Astrocyte (in vitro differentiated cells and primary cell): ENCODE results near the gene GPR75. TPM values are rescaled to one million over a fixed set of nuclear protein-coding genes. Genes with fewer than 3 reads are reported as not detected.

Experiments used
- DNase-seq: peaks from one replicate; pipeline ENCODE4 v3.0.0-alpha.2; 2010; ENCODE audit warnings: low read depth
- FAIRE-seq: peaks from 2 replicates; lab custom pipeline; 2011; peaks lifted over from hg19 to GRCh38; lab: Jason Lieb, UNC
- H2AFZ ChIP-seq: 2 replicates; pipeline ENCODE4 v1.6.0; 2012; ENCODE audit warnings: low read depth, low read length, inconsistent platforms
- H3K27ac ChIP-seq: 2 replicates; pipeline ENCODE4 v1.5.1; 2011; ENCODE audit warnings: low read depth, low read length, inconsistent platforms
- H3K27me3 ChIP-seq: 2 replicates; pipeline ENCODE4 v1.6.0; 2011; ENCODE audit warnings: low read length, inconsistent platforms; ENCODE audit not compliant: insufficient read depth
- H3K36me3 ChIP-seq: 2 replicates; pipeline ENCODE4 v1.5.1; 2011; ENCODE audit warnings: low read length, inconsistent platforms; ENCODE audit not compliant: insufficient read depth
- H3K4me1 ChIP-seq: 2 replicates; pipeline ENCODE4 v1.5.1; 2011; ENCODE audit warnings: low read length, inconsistent platforms; ENCODE audit not compliant: insufficient read depth
- H3K4me2 ChIP-seq: 2 replicates; pipeline ENCODE4 v1.6.0; 2012; ENCODE audit warnings: low read length, inconsistent platforms
- H3K4me3 ChIP-seq: 2 replicates; pipeline ENCODE4 v1.5.1; 2011; ENCODE audit warnings: low read depth, mild to moderate bottlenecking, low read length, inconsistent platforms; ENCODE audit not compliant: insufficient read depth
- H3K79me2 ChIP-seq: 2 replicates; pipeline ENCODE4 v1.6.0; 2012; ENCODE audit warnings: mild to moderate bottlenecking, low read length, inconsistent platforms; ENCODE audit not compliant: insufficient read depth
- H3K9ac ChIP-seq: 2 replicates; pipeline ENCODE4 v1.6.0; 2012; ENCODE audit warnings: mild to moderate bottlenecking, low read length, inconsistent platforms
- H3K9me3 ChIP-seq: 2 replicates; pipeline ENCODE4 v1.5.1; 2012; ENCODE audit warnings: low read depth, mild to moderate bottlenecking, low read length, inconsistent platforms; ENCODE audit not compliant: insufficient read depth
- H4K20me1 ChIP-seq: 2 replicates; pipeline ENCODE4 v1.6.0; 2012; ENCODE audit warnings: low read length, inconsistent platforms; ENCODE audit not compliant: insufficient read depth
- H3K27ac Mint-ChIP-seq: one replicate; pipeline ENCODE4 v1.8.0; 2021; ENCODE audit warnings: mild to moderate bottlenecking, mixed read lengths; ENCODE audit not compliant: unreplicated experiment
- H3K27me3 Mint-ChIP-seq: one replicate; pipeline ENCODE4 v1.8.0; 2021; ENCODE audit warnings: low read depth, mixed read lengths; ENCODE audit not compliant: unreplicated experiment
- H3K36me3 Mint-ChIP-seq: one replicate; pipeline ENCODE4 v1.8.0; 2021; ENCODE audit warnings: low read depth, mixed read lengths; ENCODE audit not compliant: unreplicated experiment
- H3K4me1 Mint-ChIP-seq: one replicate; pipeline ENCODE4 v1.8.0; 2021; ENCODE audit warnings: low read depth, mixed read lengths; ENCODE audit not compliant: unreplicated experiment
- H3K4me3 Mint-ChIP-seq: one replicate; pipeline ENCODE4 v1.8.0; 2021; ENCODE audit warnings: mild to moderate bottlenecking, moderate library complexity, mixed read lengths; ENCODE audit not compliant: unreplicated experiment
- H3K9me3 Mint-ChIP-seq: one replicate; pipeline ENCODE4 v1.8.0; 2021; ENCODE audit warnings: mild to moderate bottlenecking, mixed read lengths; ENCODE audit not compliant: unreplicated experiment
- EZH2 ChIP-seq: IDR thresholded peaks from 2 replicates; pipeline ENCODE4 v1.6.1; 2012; ENCODE audit warnings: mild to moderate bottlenecking, low read length, inconsistent platforms; ENCODE audit not compliant: insufficient read depth
- total RNA-seq: library from RNA; stranded (reverse); gene quantifications from 2 replicates; pipeline ENCODE4 v1.2.1, GENCODE V29; 2021
- TF ChIP-seq, protein P1 (sequence below): IDR thresholded peaks from 2 replicates; pipeline ENCODE4 v1.5.1; 2011; ENCODE audit warnings: low read depth, mild to moderate bottlenecking, inconsistent platforms, low read length, moderate library complexity; ENCODE audit not compliant: insufficient read depth

Gene GPR75
- total RNA-seq, 1 donor from 2014 or later, result 5.0 TPM

DNA sequence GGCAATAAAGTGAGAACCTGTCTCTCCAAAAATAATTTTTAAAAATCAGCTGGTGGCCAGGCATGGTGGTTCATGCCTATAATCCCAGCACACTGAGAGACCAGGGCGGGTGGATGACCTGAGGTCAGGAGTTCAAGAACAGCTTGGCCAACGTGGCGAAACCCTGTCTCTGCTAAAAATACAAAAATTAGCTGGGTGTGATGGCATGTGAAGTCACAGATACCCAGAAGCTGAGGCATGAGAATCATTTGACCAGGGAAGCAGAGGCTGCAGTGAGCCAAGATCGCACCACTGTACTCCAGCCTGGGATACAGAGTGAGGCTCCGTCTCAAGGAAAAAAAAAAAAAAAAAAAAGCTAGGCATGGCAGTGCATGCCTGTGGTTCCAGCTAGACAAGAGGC, 7.4 kb upstream of the GPR75 start:
- H3K36me3 ChIP-seq, result peaks cover 42% of the 10 kb centered on the region
- no peak overlapping the region for H3K4me2 ChIP-seq

GRCh38 chr2:53865962-53866361, 6.2 kb upstream of the GPR75 start:
- Histone ChIP-seq H3K27ac (no peak overlapping the region), H3K79me2 (no peaks in the 10 kb centered on the region), H3K9ac (no peak overlapping the region), H4K20me1 (peaks cover 11% of the 10 kb centered on the region), H3K4me3 (no peak overlapping the region), H2AFZ (no peak overlapping the region), H3K4me2 (no peak overlapping the region), H3K36me3 (peaks cover 42% of the 10 kb centered on the region), H3K9me3 (no peaks in the 10 kb centered on the region), H3K4me1 (no peaks in the 10 kb centered on the region), H3K27me3 (no peaks in the 10 kb centered on the region)
- no peaks in the 10 kb centered on the region for H3K4me1 Mint-ChIP-seq
- peaks cover 5% of the 10 kb centered on the region for H3K36me3 Mint-ChIP-seq
- no peaks in the 10 kb centered on the region for H3K27me3 Mint-ChIP-seq
- H3K27ac Mint-ChIP-seq, result no peak overlapping the region
- FAIRE-seq (no peak), DNase-seq (peak; percentile 7)
- no peaks in the 10 kb centered on the region for H3K9me3 Mint-ChIP-seq
- TF ChIP-seq, protein P1, sequence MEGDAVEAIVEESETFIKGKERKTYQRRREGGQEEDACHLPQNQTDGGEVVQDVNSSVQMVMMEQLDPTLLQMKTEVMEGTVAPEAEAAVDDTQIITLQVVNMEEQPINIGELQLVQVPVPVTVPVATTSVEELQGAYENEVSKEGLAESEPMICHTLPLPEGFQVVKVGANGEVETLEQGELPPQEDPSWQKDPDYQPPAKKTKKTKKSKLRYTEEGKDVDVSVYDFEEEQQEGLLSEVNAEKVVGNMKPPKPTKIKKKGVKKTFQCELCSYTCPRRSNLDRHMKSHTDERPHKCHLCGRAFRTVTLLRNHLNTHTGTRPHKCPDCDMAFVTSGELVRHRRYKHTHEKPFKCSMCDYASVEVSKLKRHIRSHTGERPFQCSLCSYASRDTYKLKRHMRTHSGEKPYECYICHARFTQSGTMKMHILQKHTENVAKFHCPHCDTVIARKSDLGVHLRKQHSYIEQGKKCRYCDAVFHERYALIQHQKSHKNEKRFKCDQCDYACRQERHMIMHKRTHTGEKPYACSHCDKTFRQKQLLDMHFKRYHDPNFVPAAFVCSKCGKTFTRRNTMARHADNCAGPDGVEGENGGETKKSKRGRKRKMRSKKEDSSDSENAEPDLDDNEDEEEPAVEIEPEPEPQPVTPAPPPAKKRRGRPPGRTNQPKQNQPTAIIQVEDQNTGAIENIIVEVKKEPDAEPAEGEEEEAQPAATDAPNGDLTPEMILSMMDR, result no peak
- TF ChIP-seq EZH2, result no peak
- no peak overlapping the region for H3K4me3 Mint-ChIP-seq

More for the DNA sequence above, 7.4 kb upstream of the GPR75 start:
- Mint-ChIP-seq H3K36me3 (peaks cover 5% of the 10 kb centered on the region), H3K27ac (no peak overlapping the region), H3K4me3 (no peak overlapping the region), H3K4me1 (no peaks in the 10 kb centered on the region), H3K9me3 (no peaks in the 10 kb centered on the region), H3K27me3 (no peaks in the 10 kb centered on the region)
- TF ChIP-seq EZH2, result no peak
- TF ChIP-seq, protein P1, result no peak
- H3K27ac ChIP-seq, result no peak overlapping the region
- no peaks in the 10 kb centered on the region for H3K27me3 ChIP-seq
- no peak for DNase-seq
- no peaks in the 10 kb centered on the region for H3K4me1 ChIP-seq
- H3K9me3 ChIP-seq, result no peaks in the 10 kb centered on the region
- no peak for FAIRE-seq
- no peaks in the 10 kb centered on the region for H3K79me2 ChIP-seq
- no peak overlapping the region for H3K4me3 ChIP-seq
- H3K9ac ChIP-seq, result no peak overlapping the region
- H4K20me1 ChIP-seq, result peaks cover 9% of the 10 kb centered on the region
- no peak overlapping the region for H2AFZ ChIP-seq

DNA sequence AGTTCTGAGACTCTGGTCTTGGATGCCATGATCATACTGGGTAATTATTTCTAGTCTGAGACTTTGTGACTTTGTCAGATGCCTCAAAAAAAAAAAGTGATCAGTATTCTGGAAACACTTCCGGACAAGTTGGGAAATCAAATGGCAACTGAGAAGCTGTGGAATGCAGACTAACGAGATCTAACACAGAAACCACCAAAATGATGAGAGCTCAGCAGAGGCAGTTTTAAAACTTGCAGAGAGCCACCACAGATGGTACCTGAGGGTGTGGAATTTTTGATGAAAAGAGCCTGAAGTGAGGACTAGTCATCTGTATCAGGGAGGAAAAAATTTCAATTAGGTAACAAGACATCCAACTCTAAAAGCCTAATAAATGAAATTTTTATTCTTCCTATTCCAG, 5.5 kb upstream of the GPR75 start:
- Mint-ChIP-seq H3K9me3 (no peaks in the 10 kb centered on the region), H3K27ac (no peak overlapping the region), H3K27me3 (no peaks in the 10 kb centered on the region), H3K4me1 (peaks cover 4% of the 10 kb centered on the region), H3K4me3 (no peak overlapping the region), H3K36me3 (peaks cover 5% of the 10 kb centered on the region)
- H3K27ac ChIP-seq, result no peak overlapping the region
- H3K4me1 ChIP-seq, result peaks cover under 1% of the 10 kb centered on the region
- DNase-seq (no peak), FAIRE-seq (no peak)
- no peaks in the 10 kb centered on the region for H3K79me2 ChIP-seq
- H2AFZ ChIP-seq, result no peak overlapping the region
- H3K27me3 ChIP-seq, result no peaks in the 10 kb centered on the region
- no peak overlapping the region for H3K4me2 ChIP-seq
- H3K36me3 ChIP-seq, result peaks cover 42% of the 10 kb centered on the region
- no peak for TF ChIP-seq EZH2
- TF ChIP-seq, protein P1, result no peak
- no peak overlapping the region for H3K4me3 ChIP-seq
- no peaks in the 10 kb centered on the region for H3K9me3 ChIP-seq
- H4K20me1 ChIP-seq, result peaks cover 18% of the 10 kb centered on the region
- no peak overlapping the region for H3K9ac ChIP-seq
